GM23338 (cell line): Measurements from ENCODE around the gene PGAP6. TPM values are rescaled to one million over a fixed set of nuclear protein-coding genes. Genes with fewer than 3 reads are reported as not detected.

Source experiments
- ATAC-seq: fragments of 200-7000 bp; cut with Tn5 transposase; 3 replicates; pipeline ENCODE4 v1.9.1; 2020
- DNase-seq: peaks from one replicate; pipeline ENCODE4 v3.0.0-alpha.2; 2015; ENCODE audit warnings: low spot score
- H2AFZ ChIP-seq: fragments of 200-600 bp; sonication (generic); 2 replicates; pipeline ENCODE4 v1.8.0; 2016; ENCODE audit warnings: antibody characterized with exemption, mild to moderate bottlenecking, moderate library complexity
- H3F3A ChIP-seq: fragments of 200-600 bp; sonication (generic); replicated peaks from 2 replicates; pipeline ENCODE4 v1.8.0; 2017; ENCODE audit warnings: antibody characterized with exemption, mixed run types, low read depth
- H3K27ac ChIP-seq: fragments of 200-600 bp; sonication (generic); 2 replicates; pipeline ENCODE4 v1.6.1; 2016; ENCODE audit warnings: low read depth
- H3K27me3 ChIP-seq: fragments of 200-600 bp; sonication (generic); 2 replicates; pipeline ENCODE4 v1.8.0; 2016; ENCODE audit warnings: mild to moderate bottlenecking, mixed run types, moderate library complexity; ENCODE audit not compliant: insufficient read depth
- H3K36me3 ChIP-seq: fragments of 200-600 bp; sonication (generic); 2 replicates; pipeline ENCODE4 v1.8.0; 2016; ENCODE audit warnings: mild to moderate bottlenecking; ENCODE audit not compliant: insufficient read depth
- H3K4me1 ChIP-seq: fragments of 200-600 bp; sonication (generic); 2 replicates; pipeline ENCODE4 v1.8.0; 2016; ENCODE audit warnings: mild to moderate bottlenecking, moderate library complexity; ENCODE audit not compliant: insufficient read depth
- H3K4me2 ChIP-seq: fragments of 200-600 bp; sonication (generic); 2 replicates; pipeline ENCODE4 v1.7.1; 2017; ENCODE audit warnings: mixed run types
- H3K4me3 ChIP-seq: fragments of 200-600 bp; sonication (generic); 2 replicates; pipeline ENCODE4 v1.6.1; 2016; ENCODE audit warnings: mixed run types
- H3K79me2 ChIP-seq: fragments of 200-600 bp; sonication (generic); replicated peaks from 2 replicates; pipeline ENCODE4 v1.8.0; 2017; ENCODE audit warnings: mild to moderate bottlenecking; ENCODE audit not compliant: insufficient read depth
- H3K9me2 ChIP-seq: fragments of 200-600 bp; sonication (generic); 2 replicates; pipeline ENCODE4 v1.8.0; 2017; ENCODE audit not compliant: insufficient read depth
- H4K20me1 ChIP-seq: fragments of 200-600 bp; sonication (generic); replicated peaks from 2 replicates; pipeline ENCODE4 v1.8.0; 2017; ENCODE audit warnings: mild to moderate bottlenecking; ENCODE audit not compliant: insufficient read depth
- H3K27ac Mint-ChIP-seq: 2 replicates; pipeline ENCODE4 v1.8.0; 2020; ENCODE audit warnings: inconsistent platforms, mild to moderate bottlenecking, moderate library complexity, mixed read lengths
- H3K27me3 Mint-ChIP-seq: 3 replicates; pipeline ENCODE4 v1.8.0; 2022; ENCODE audit warnings: low read depth, mild to moderate bottlenecking, moderate library complexity, mixed read lengths, inconsistent platforms; ENCODE audit not compliant: insufficient read depth, poor library complexity
- H3K36me3 Mint-ChIP-seq: 3 replicates; pipeline ENCODE4 v1.8.0; 2021; ENCODE audit warnings: low read depth, mild to moderate bottlenecking, inconsistent platforms, moderate library complexity, mixed read lengths
- H3K4me1 Mint-ChIP-seq: 3 replicates; pipeline ENCODE4 v1.8.0; 2020; ENCODE audit warnings: mild to moderate bottlenecking, inconsistent platforms, mixed read lengths
- H3K4me3 Mint-ChIP-seq: 3 replicates; pipeline ENCODE4 v1.8.0; 2021; ENCODE audit warnings: moderate library complexity, mild to moderate bottlenecking, inconsistent platforms, mixed read lengths
- H3K9me3 Mint-ChIP-seq: 3 replicates; pipeline ENCODE4 v1.8.0; 2020; ENCODE audit warnings: moderate library complexity, mild to moderate bottlenecking, inconsistent platforms, mixed read lengths
- JUNB ChIP-seq: IDR thresholded peaks from one replicate; pipeline ENCODE4 v1.6.1; 2016; ENCODE audit warnings: antibody characterized with exemption; ENCODE audit not compliant: unreplicated experiment
- POLR2AphosphoS5 ChIP-seq: IDR thresholded peaks from 2 replicates; pipeline ENCODE4 v1.6.1; 2016; ENCODE audit warnings: antibody characterized with exemption, low read depth
- STAT1 ChIP-seq: IDR thresholded peaks from one replicate; pipeline ENCODE4 v1.6.1; 2016; ENCODE audit warnings: antibody characterized with exemption; ENCODE audit not compliant: unreplicated experiment
- ZNF114 ChIP-seq: fragments of 250-450 bp; sonication (Bioruptor Pico); IDR thresholded peaks from 2 replicates; pipeline ENCODE4 v1.5.0; 2020; ENCODE audit warnings: mild to moderate bottlenecking, moderate library complexity
- ZNF462 ChIP-seq: fragments of 250-450 bp; sonication (Bioruptor Pico); IDR thresholded peaks from 2 replicates; pipeline ENCODE4 v1.5.0; 2020; ENCODE audit warnings: mild to moderate bottlenecking, moderate library complexity
- polyA plus RNA-seq: library from polyadenylated mRNA; unstranded; fragments of >200 nt; fragmentation: Nextera tagmentation; extraction: Ambion mirVana; gene quantifications from 2 replicates; pipeline ENCODE4 v1.2.1, GENCODE V29; 2016
- total RNA-seq: library from RNA; depleted of rRNA; stranded (reverse); fragments of >200 nt; shearing (Covaris generic); gene quantifications from 2 replicates; pipeline ENCODE4 v1.2.3, GENCODE V29; 2014

Gene PGAP6
- total and polyA plus RNA-seq, 2 experiments from 2014 or later, result 25.1 to 112 TPM

- no peaks in the 10 kb centered on the region; the same call in 1 of the 2 replicates for H3K36me3 ChIP-seq
- no peaks in the 10 kb centered on the region for H3K27me3 ChIP-seq
- no peaks in the 10 kb centered on the region; the same call in 1 of the 2 replicates for H4K20me1 ChIP-seq
- H3K4me1 Mint-ChIP-seq, result peaks cover 29% of the 10 kb centered on the region
- DNase-seq, result no peak
- peaks cover 5% of the 10 kb centered on the region; the same call in 1 of the 2 replicates for H3K79me2 ChIP-seq
- no peak overlapping the region for H2AFZ ChIP-seq
- TF ChIP-seq STAT1 (no peak), ZNF462 (CRISPR knock-in tag) (no peak), ZNF114 (CRISPR knock-in tag) (no peak), POLR2AphosphoS5 (no peak), JUNB (no peak)
- H3K4me1 ChIP-seq, result peaks cover 20% of the 10 kb centered on the region
- H3K4me2 ChIP-seq, result no peak overlapping the region
- H3K4me3 ChIP-seq, result no peak overlapping the region
- H3K27me3 Mint-ChIP-seq, result peaks cover 28% of the 10 kb centered on the region
- H3K4me3 Mint-ChIP-seq, result no peak overlapping the region
- H3K9me2 ChIP-seq, result no peaks in the 10 kb centered on the region
- no peak for ATAC-seq
- H3K27ac ChIP-seq, result peak overlapping the region; percentile 50; the same call in 1 of the 2 replicates
- peaks cover 22% of the 10 kb centered on the region for H3K36me3 Mint-ChIP-seq
- peaks cover 5% of the 10 kb centered on the region; the same call in 2 of the 3 replicates for H3K9me3 Mint-ChIP-seq
- peaks cover 38% of the 10 kb centered on the region for H3F3A ChIP-seq
- no peak overlapping the region for H3K27ac Mint-ChIP-seq
These were observed 17.7 kb upstream of the PGAP6 start for GRCh38 chr16:399340-400019.
